IMR-90 (cell line): Measurements from ENCODE around the gene ZFHX3.

Source experiments
- FOS ChIP-seq: fragments of 150-350 bp; IDR thresholded peaks from 2 replicates; pipeline ENCODE4 v1.6.1; 2016; ENCODE audit warnings: low read depth, low read length
- MXI1 ChIP-seq: IDR thresholded peaks from 2 replicates; pipeline ENCODE4 v1.6.1; 2012; ENCODE audit warnings: low read depth, mild to moderate bottlenecking, low read length, moderate library complexity, borderline replicate concordance
- POLR2A ChIP-seq: IDR thresholded peaks from 2 replicates; pipeline ENCODE4 v1.6.1; 2012; ENCODE audit warnings: mild to moderate bottlenecking, low read depth, low read length
- RFX5 ChIP-seq: IDR thresholded peaks from 2 replicates; pipeline ENCODE4 v1.8.0; 2012; ENCODE audit warnings: low read depth, mild to moderate bottlenecking, low read length, moderate library complexity
- TF ChIP-seq, protein P1 (sequence below): conservative IDR thresholded peaks from 2 replicates; pipeline ENCODE4 v1.5.1; 2012; ENCODE audit warnings: mild to moderate bottlenecking, low read depth, low read length, improper control_type of control experiment

DNA sequence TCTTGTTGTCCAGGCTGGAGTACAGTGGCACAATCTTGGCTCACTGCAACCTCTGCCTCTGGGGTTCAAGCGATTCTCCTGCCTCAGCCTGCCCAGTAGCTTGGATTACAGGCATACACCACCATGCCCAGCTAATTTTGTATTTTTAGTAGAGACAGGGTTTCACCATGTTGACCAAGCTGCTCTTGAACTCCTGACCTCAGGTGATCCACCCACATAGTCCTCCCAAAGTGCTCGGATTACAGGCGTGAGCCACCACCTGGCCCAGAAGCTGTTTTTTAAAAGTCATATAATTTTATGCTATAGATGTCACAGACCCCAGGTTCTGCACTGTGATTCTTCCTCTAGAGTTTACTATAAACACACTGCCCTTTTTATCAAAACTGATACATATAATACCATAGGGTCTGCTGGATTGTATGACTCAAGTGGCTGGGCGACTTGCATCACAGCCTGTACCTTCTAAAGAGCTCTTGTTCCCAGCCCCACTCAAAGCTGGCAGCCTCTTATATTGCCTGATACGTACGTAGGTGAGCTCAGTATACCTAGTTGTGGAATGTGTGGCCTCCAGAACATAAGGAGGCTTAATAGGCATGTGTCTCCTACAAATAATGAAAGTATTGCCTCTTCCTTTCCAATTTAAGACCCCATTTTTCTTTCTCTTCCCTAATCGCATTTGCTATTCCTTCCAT lies 295.8 kb downstream of the ZFHX3 start:
- TF ChIP-seq, protein P1, sequence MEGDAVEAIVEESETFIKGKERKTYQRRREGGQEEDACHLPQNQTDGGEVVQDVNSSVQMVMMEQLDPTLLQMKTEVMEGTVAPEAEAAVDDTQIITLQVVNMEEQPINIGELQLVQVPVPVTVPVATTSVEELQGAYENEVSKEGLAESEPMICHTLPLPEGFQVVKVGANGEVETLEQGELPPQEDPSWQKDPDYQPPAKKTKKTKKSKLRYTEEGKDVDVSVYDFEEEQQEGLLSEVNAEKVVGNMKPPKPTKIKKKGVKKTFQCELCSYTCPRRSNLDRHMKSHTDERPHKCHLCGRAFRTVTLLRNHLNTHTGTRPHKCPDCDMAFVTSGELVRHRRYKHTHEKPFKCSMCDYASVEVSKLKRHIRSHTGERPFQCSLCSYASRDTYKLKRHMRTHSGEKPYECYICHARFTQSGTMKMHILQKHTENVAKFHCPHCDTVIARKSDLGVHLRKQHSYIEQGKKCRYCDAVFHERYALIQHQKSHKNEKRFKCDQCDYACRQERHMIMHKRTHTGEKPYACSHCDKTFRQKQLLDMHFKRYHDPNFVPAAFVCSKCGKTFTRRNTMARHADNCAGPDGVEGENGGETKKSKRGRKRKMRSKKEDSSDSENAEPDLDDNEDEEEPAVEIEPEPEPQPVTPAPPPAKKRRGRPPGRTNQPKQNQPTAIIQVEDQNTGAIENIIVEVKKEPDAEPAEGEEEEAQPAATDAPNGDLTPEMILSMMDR, result no peak
- no peak for TF ChIP-seq POLR2A
- no peak for TF ChIP-seq RFX5
- TF ChIP-seq FOS, result no peak
- no peak for TF ChIP-seq MXI1
